Upper lobe of left lung (tissue), 6 donors: Measurements from ENCODE around the gene HDAC7. TPM values are rescaled to one million over a fixed set of nuclear protein-coding genes. Genes with fewer than 3 reads are reported as not detected.

Experiments used
- ATAC-seq, 2 donors: fragments of 200-7000 bp; cut with Tn5 transposase; one replicate each; pipeline ENCODE4 v1.9.1; 2022; ENCODE audit warnings: mild to moderate bottlenecking in 2 of 2, moderate library complexity in 2 of 2; ENCODE audit not compliant: low FRiP score in 2 of 2
- DNase-seq, 2 donors: peaks; one replicate each; pipeline ENCODE4 v3.0.0-alpha.2; 2019 to 2020
- H3K27ac ChIP-seq, 4 donors: fragments of 200-600 bp; sonication (generic); one replicate each; pipeline ENCODE4 v1.5.1; 2016 to 2019
- H3K27me3 ChIP-seq, 4 donors: fragments of 200-600 bp; sonication (generic); one replicate each; pipeline ENCODE4 v1.5.1; 2017 to 2019
- H3K36me3 ChIP-seq, 4 donors: fragments of 200-600 bp; sonication (generic); one replicate each; pipeline ENCODE4 v1.5.1; 2016 to 2019
- H3K4me1 ChIP-seq, 4 donors: fragments of 200-600 bp; sonication (generic); one replicate each; pipeline ENCODE4 v1.5.1; 2018 to 2019
- H3K4me3 ChIP-seq, 4 donors: fragments of 200-600 bp; sonication (generic); one replicate each; pipeline ENCODE4 v1.5.1; 2017 to 2019; ENCODE audit warnings: mild to moderate bottlenecking in 2 of 4, moderate library complexity in 1 of 4
- H3K9me3 ChIP-seq, 4 donors: fragments of 200-600 bp; sonication (generic); one replicate each; pipeline ENCODE4 v1.5.1; 2018 to 2019
- EP300 ChIP-seq, 4 donors: sonication (generic); formaldehyde crosslinking; IDR thresholded peaks; one replicate each; pipeline ENCODE4 v1.5.1; 2017; ENCODE audit warnings: antibody characterized with exemption in 4 of 4, control low read depth in 2 of 4
- POLR2A ChIP-seq, 4 donors: fragments of 450-650 bp; IDR thresholded peaks; one replicate each; pipeline ENCODE4 v1.5.1; 2016 to 2017; ENCODE audit warnings: antibody characterized with exemption in 4 of 4, mild to moderate bottlenecking in 2 of 4
- POLR2AphosphoS5 ChIP-seq, 2 donors: sonication (generic); formaldehyde crosslinking; IDR thresholded peaks; one replicate each; pipeline ENCODE4 v1.5.1; 2017; ENCODE audit warnings: antibody characterized with exemption in 2 of 2
- WGBS, 2 donors: methylation state at CpG; one replicate each; pipeline ENCODE4 v1.1.5; 2017 to 2018; 5-methylcytosine and 5-hydroxymethylcytosine counted together
- total RNA-seq, 6 donors: library from RNA; depleted of rRNA in 4 of 6; stranded (reverse); fragments of >200 nt in 4 of 6; gene quantifications; one replicate each; pipeline versions ENCODE4 v1.1.0 to v1.2.1, GENCODE V29; 2016 to 2021
- TF ChIP-seq, protein P1 (sequence below), 6 experiments: fragments of 450-650 bp in 4 of 6; fragments of 200-600 bp in 2 of 6; sonication (generic) in 2 of 6; IDR thresholded peaks; one replicate each; pipeline ENCODE4 v1.5.1; 2016 to 2019; ENCODE audit warnings: antibody characterized with exemption in 6 of 6
- donor health status: DM: no; HTN: no; CAD: no; lungs with moderate emphysema.
- donor health status: DM: no; HTN: yes; CAD: no; lungs with severe emphysema.

HDAC7 gene
- total RNA-seq, 6 donors from 2014 or later: 66.6 to 164 (median 126) TPM

DNA sequence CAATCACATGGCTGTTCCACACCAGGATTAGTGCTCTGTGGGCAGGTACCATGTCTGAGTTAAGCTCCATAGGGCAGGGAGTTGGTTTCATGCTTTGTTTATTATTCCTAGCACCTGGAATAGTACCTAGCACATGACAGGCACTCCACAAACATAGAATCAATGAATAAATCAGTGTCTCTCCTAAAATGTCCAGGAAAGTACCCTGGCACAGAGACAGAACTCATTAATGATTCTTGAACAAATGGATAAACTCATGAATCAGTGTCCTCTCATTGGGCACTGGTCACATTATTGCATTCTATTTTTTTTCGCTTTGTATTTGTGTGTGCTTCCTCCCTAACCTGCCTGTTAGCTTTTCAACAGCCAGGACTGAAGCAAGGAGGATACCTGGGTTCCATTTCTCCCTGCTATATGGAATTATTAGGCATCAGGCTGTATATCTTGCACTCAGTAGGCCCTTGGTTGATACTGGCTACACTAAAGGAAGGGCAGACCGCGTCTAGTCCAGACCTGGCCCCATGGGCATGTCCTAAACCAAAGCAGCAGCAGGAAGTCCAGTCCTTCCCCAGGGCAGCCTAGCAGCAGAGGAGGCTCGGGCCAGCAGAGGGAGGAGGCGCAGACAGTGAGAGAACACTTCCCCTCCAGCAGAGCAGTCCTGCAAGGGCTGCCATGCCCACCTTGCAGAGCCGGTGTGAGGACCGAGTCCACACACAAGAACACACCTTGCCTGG, 18.4 kb downstream of the HDAC7 start:
- Histone ChIP-seq H3K27me3 (no peaks in the 10 kb centered on the region), H3K4me1 (peaks cover 73 to 82% (median 74%) of the 10 kb centered on the region in 4 donors), H3K36me3 (peaks cover 19 to 48% (median 25%) of the 10 kb centered on the region in 4 donors), H3K27ac (peak overlapping the region; percentile 59 to 99 (median 88)), H3K4me3 (peak overlapping the region in 1 of 4 donors; percentile 1), H3K9me3 (no peaks in the 10 kb centered on the region)
- WGBS, 2 donors: 38 to 46% methylated on average over 7 of the region's 7 CpGs
- DNase-seq (peak in 1 of 2 donors; percentile 53), ATAC-seq (peak; percentile 5 to 59)
- TF ChIP-seq EP300 (IDR thresholded peaks at IDR 0.05): no peak
- no peak for TF ChIP-seq POLR2A (IDR thresholded peaks at IDR 0.05)
- no peak for TF ChIP-seq POLR2AphosphoS5 (IDR thresholded peaks at IDR 0.05)
- TF ChIP-seq, protein P1, sequence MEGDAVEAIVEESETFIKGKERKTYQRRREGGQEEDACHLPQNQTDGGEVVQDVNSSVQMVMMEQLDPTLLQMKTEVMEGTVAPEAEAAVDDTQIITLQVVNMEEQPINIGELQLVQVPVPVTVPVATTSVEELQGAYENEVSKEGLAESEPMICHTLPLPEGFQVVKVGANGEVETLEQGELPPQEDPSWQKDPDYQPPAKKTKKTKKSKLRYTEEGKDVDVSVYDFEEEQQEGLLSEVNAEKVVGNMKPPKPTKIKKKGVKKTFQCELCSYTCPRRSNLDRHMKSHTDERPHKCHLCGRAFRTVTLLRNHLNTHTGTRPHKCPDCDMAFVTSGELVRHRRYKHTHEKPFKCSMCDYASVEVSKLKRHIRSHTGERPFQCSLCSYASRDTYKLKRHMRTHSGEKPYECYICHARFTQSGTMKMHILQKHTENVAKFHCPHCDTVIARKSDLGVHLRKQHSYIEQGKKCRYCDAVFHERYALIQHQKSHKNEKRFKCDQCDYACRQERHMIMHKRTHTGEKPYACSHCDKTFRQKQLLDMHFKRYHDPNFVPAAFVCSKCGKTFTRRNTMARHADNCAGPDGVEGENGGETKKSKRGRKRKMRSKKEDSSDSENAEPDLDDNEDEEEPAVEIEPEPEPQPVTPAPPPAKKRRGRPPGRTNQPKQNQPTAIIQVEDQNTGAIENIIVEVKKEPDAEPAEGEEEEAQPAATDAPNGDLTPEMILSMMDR (IDR thresholded peaks at IDR 0.05): peak in 5 of 6 experiments; percentile 15 to 55 (median 18)

GRCh38 chr12:47800582-47800981, 19.1 kb downstream of the HDAC7 start:
- no peaks in the 10 kb centered on the region for H3K27me3 ChIP-seq
- ATAC-seq: no peak
- H3K9me3 ChIP-seq: no peaks in the 10 kb centered on the region
- DNase-seq: no peak
- H3K4me1 ChIP-seq: peaks cover 65 to 74% (median 66%) of the 10 kb centered on the region in 4 donors
- 85 to 92% methylated on average over 7 of the region's 7 CpGs for WGBS, 2 donors
- no peak overlapping the region for H3K4me3 ChIP-seq
- H3K27ac ChIP-seq: peak overlapping the region; percentile 58 to 99 (median 78)
- peaks cover 23 to 55% (median 32%) of the 10 kb centered on the region in 4 donors for H3K36me3 ChIP-seq
- TF ChIP-seq POLR2A (IDR thresholded peaks at IDR 0.05): no peak
- TF ChIP-seq POLR2AphosphoS5 (IDR thresholded peaks at IDR 0.05): no peak
- TF ChIP-seq, protein P1 (IDR thresholded peaks at IDR 0.05): no peak
- TF ChIP-seq EP300 (IDR thresholded peaks at IDR 0.05): no peak

GRCh38 chr12:47799357-47799955, 20.2 kb downstream of the HDAC7 start:
- Histone ChIP-seq H3K9me3 (no peaks in the 10 kb centered on the region), H3K4me1 (peaks cover 54 to 63% (median 55%) of the 10 kb centered on the region in 4 donors), H3K4me3 (no peak overlapping the region), H3K27me3 (no peaks in the 10 kb centered on the region), H3K27ac (peak overlapping the region; percentile 47 to 99 (median 78)), H3K36me3 (peaks cover 29 to 55% (median 43%) of the 10 kb centered on the region in 4 donors)
- TF ChIP-seq POLR2A (IDR thresholded peaks at IDR 0.05): no peak
- TF ChIP-seq POLR2AphosphoS5 (IDR thresholded peaks at IDR 0.05): peak in 1 of 2 donors; percentile 8
- DNase-seq (no peak), ATAC-seq (peak; percentile 3 to 50)
- 49% methylated on average over 6 to 7 of the region's 7 CpGs for WGBS, 2 donors

DNA sequence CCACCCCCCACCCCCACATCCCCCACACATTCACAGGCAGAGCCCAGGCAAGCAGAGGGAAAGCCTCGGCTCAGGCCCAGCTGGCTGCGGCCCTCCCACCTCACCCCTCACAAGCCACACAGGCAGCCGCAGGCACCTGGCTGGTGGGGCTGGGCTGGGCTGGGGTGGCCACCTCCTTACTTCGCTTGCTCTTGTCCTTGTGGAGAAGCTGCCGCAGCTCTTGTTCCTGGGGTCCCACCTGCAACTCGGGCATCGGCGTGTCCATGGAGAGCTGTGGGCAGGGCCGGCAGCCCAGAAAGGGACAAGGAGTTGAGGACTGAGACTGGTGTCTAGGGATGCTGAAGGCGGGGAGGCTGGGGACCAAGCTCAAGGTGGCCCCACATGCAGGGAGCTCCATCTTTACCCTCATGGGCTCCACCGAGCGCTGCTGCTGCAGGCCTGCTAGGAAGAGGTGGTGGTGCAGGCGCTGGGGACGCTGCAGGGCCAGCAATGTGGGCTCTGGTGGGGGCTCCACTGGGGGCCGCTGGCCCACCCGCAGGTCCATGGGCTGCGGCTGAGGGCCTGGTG, 21.2 kb downstream of the HDAC7 start:
- DNase-seq (no peak), ATAC-seq (no peak)
- H3K4me1 ChIP-seq: peaks cover 44 to 53% (median 45%) of the 10 kb centered on the region in 4 donors
- H3K27ac ChIP-seq: peak overlapping the region in 2 of 4 donors; percentile 98 to 99
- TF ChIP-seq EP300 (IDR thresholded peaks at IDR 0.05) (no peak), POLR2A (IDR thresholded peaks at IDR 0.05) (no peak), POLR2AphosphoS5 (IDR thresholded peaks at IDR 0.05) (no peak)
- TF ChIP-seq, protein P1 (IDR thresholded peaks at IDR 0.05): no peak
- WGBS, 2 donors: 93 to 94% methylated on average over 3 to 17 of the region's 17 CpGs
- peaks cover 37 to 60% (median 53%) of the 10 kb centered on the region in 4 donors for H3K36me3 ChIP-seq
- no peaks in the 10 kb centered on the region for H3K9me3 ChIP-seq
- no peak overlapping the region for H3K4me3 ChIP-seq
- no peaks in the 10 kb centered on the region for H3K27me3 ChIP-seq

- ATAC-seq: no peak
- DNase-seq: no peak
- Histone ChIP-seq H3K27me3 (no peaks in the 10 kb centered on the region), H3K36me3 (peaks cover 38 to 70% (median 61%) of the 10 kb centered on the region in 4 donors), H3K27ac (peak overlapping the region in 2 of 4 donors; percentile 33 to 98), H3K4me3 (no peak overlapping the region), H3K4me1 (peaks cover 34 to 43% (median 35%) of the 10 kb centered on the region in 4 donors), H3K9me3 (no peaks in the 10 kb centered on the region)
- 89 to 94% methylated on average over 8 of the region's 10 CpGs for WGBS, 2 donors
- TF ChIP-seq, protein P1 (IDR thresholded peaks at IDR 0.05): peak in 2 of 6 experiments; percentile 38 to 40
- TF ChIP-seq EP300 (IDR thresholded peaks at IDR 0.05) (no peak), POLR2AphosphoS5 (IDR thresholded peaks at IDR 0.05) (no peak), POLR2A (IDR thresholded peaks at IDR 0.05) (no peak)
Observed at GRCh38 chr12:47797441-47797840, 22.3 kb downstream of the HDAC7 start.
